GM21526 (cell line): ENCODE results near the gene FNTB.
"Not testable (repeated sequence)": the region's sequence is repeated elsewhere in the genome, so short reads cannot be mapped to it uniquely, and the experiment has no call there.

Experiments used
- ATAC-seq: cut with Tn5 transposase; IDR thresholded peaks from one replicate; pipeline ENCODE4 v1.9.1; 2021; ENCODE audit warnings: moderate library complexity; ENCODE audit not compliant: unreplicated experiment, low FRiP score

The FNTB gene

GRCh38 chr14:65079768-65080167 is 93.1 kb downstream of the FNTB start:
- no peak for ATAC-seq

GRCh38 chr14:65080960-65081747 is 94.5 kb downstream of the FNTB start:
- ATAC-seq, result no peak

- no peak for ATAC-seq
Observed at GRCh38 chr14:65082930-65083329, 96.2 kb downstream of the FNTB start.

- ATAC-seq, result no peak
Observed at GRCh38 chr14:65084554-65085505, 98.1 kb downstream of the FNTB start.

GRCh38 chr14:65086686-65087085 is 100.0 kb downstream of the FNTB start:
- ATAC-seq, result not testable (repeated sequence)

GRCh38 chr14:65087835-65088234 is 101.1 kb downstream of the FNTB start:
- not testable (repeated sequence) for ATAC-seq

- ATAC-seq, result no peak
Observed at GRCh38 chr14:65092349-65092748, 105.7 kb downstream of the FNTB start.

GRCh38 chr14:65095633-65096205 is 109.0 kb downstream of the FNTB start:
- ATAC-seq, result no peak

GRCh38 chr14:65096323-65097089 is 109.8 kb downstream of the FNTB start:
- ATAC-seq, result no peak

- ATAC-seq, result no peak
Observed at GRCh38 chr14:65098586-65098985, 111.9 kb downstream of the FNTB start.

GRCh38 chr14:65100922-65101541 is 114.3 kb downstream of the FNTB start:
- ATAC-seq, result no peak

GRCh38 chr14:65101631-65102440 is 115.1 kb downstream of the FNTB start:
- peak; percentile 28 for ATAC-seq

GRCh38 chr14:65102441-65103149 is 115.9 kb downstream of the FNTB start, which contains the start of gene MAX:
Gene MAX (minus strand): TSS chr14:65102517. CDS start chr14:65102339, 178 bp downstream.
- ATAC-seq, result peak; percentile 82

GRCh38 chr14:65103150-65103760 is 116.6 kb downstream of the FNTB start:
- ATAC-seq, result no peak

GRCh38 chr14:65104791-65105190 is 118.1 kb downstream of the FNTB start:
- ATAC-seq, result no peak

GRCh38 chr14:65106316-65106715 is 119.6 kb downstream of the FNTB start:
- ATAC-seq, result no peak

- no peak for ATAC-seq
Observed at GRCh38 chr14:65106736-65107135, 120.0 kb downstream of the FNTB start.

GRCh38 chr14:65107200-65107599 is 120.5 kb downstream of the FNTB start:
- no peak for ATAC-seq
